RWPE2 (cell line): ENCODE measurements around the gene FAM174B.
A peak's percentile ranks its signal among the peaks of the same experiment; 100 is the strongest.
"Not testable (repeated sequence)": the region's sequence is repeated elsewhere in the genome, so short reads cannot be mapped to it uniquely, and the experiment has no call there.

ENCODE experiments used
- ATAC-seq: fragments of 200-7000 bp; cut with Tn5 transposase; 3 replicates; pipeline ENCODE4 v1.9.1; 2021; ENCODE audit warnings: low read depth
- DNase-seq: peaks from one replicate; pipeline ENCODE4 v3.0.0-alpha.2; 2020; ENCODE audit warnings: low spot score
- H3K27ac ChIP-seq: fragments of 450-650 bp; 2 replicates; pipeline ENCODE4 v1.5.1; 2017; ENCODE audit warnings: mild to moderate bottlenecking; ENCODE audit not compliant: poor library complexity, severe bottlenecking
- H3K27me3 ChIP-seq: fragments of 250-450 bp; sonication (Bioruptor Pico); 2 replicates; pipeline ENCODE4 v1.5.1; 2021; ENCODE audit warnings: mild to moderate bottlenecking, moderate library complexity; ENCODE audit not compliant: insufficient read depth, poor library complexity, severe bottlenecking
- H3K36me3 ChIP-seq: fragments of 250-450 bp; sonication (Bioruptor Pico); 2 replicates; pipeline ENCODE4 v1.5.1; 2020; ENCODE audit warnings: low read depth, mild to moderate bottlenecking, moderate library complexity
- H3K4me1 ChIP-seq: fragments of 250-450 bp; sonication (Bioruptor Pico); 2 replicates; pipeline ENCODE4 v1.5.1; 2021; ENCODE audit warnings: mild to moderate bottlenecking, moderate library complexity; ENCODE audit not compliant: insufficient read depth, poor library complexity, severe bottlenecking
- H3K4me3 ChIP-seq: fragments of 250-450 bp; sonication (Bioruptor Pico); 2 replicates; pipeline ENCODE4 v1.5.1; 2021; ENCODE audit warnings: mild to moderate bottlenecking, moderate library complexity; ENCODE audit not compliant: severe bottlenecking
- H3K9me3 ChIP-seq: fragments of 250-450 bp; sonication (Bioruptor Pico); 2 replicates; pipeline ENCODE4 v1.5.1; 2021; ENCODE audit warnings: mild to moderate bottlenecking, moderate library complexity; ENCODE audit not compliant: severe bottlenecking
- CTCF ChIP-seq: fragments of 450-650 bp; IDR thresholded peaks from one replicate; pipeline ENCODE4 v1.5.1; 2017; ENCODE audit warnings: mild to moderate bottlenecking, moderate library complexity; ENCODE audit not compliant: poor library complexity, severe bottlenecking

The FAM174B gene

DNA sequence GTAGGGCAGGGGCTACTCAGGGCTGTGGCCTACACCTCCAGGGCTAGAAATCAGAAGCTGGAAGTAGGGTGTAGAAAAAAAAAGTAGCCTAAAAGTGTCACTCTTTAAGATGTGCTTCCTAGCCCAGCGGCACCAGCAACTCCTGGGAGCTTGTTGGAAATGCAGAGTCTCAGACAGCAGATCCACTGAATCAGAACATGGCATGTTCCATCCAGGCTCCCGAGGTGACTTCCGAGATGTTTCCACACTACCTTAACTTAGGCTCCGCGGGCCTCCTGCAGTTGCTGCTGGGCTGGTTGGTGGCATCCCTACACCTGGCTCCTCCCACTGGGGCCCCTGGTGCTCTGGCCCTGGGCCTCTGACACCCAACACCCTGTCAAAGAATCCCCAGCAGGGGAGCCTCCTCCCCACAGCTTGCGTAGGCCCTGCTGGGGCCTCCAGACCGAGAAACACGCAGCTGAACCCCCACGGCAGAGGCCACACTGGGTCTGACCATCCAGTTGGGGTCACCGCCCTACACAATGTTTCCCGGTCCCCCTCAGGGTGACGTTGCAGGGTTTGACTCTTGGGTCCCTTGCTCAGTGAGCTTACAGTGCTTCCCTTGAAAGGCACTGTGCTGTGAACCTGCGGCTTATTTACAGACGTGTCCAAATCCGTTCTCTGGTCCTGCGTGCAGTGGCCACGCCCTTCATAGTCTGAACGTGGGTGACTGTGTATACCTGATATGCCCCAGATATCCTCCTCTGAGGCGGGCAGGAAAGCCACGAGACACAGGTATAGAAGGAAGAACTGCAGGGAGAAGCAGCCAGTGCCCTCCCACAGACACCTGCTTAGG, 46.5 kb downstream of the FAM174B start:
- Histone ChIP-seq H3K27me3 (no peaks in the 10 kb centered on the region), H3K27ac (no peak overlapping the region), H3K4me1 (no peaks in the 10 kb centered on the region), H3K4me3 (no peak overlapping the region), H3K36me3 (no peaks in the 10 kb centered on the region), H3K9me3 (no peaks in the 10 kb centered on the region)
- ATAC-seq = no peak
- no peak for TF ChIP-seq CTCF
- DNase-seq = peak; percentile 58

DNA sequence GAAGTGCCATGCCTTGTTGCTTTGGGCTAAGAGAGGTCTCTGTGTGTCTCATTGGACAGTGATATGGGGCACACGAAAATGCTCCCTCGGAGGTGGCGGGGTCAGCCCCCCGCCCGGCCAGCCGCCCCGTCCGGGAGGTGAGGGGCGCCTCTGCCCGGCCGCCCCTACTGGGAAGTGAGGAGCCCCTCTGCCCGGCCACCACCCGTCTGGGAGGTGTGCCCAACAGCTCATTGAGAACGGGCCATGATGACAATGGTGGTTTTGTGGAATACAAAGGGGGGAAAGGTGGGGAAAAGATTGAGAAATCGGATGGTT, 48.8 kb downstream of the FAM174B start:
- not testable (repeated sequence) for H3K4me3 ChIP-seq, DNase-seq, H3K27me3 ChIP-seq, H3K36me3 ChIP-seq, ATAC-seq, H3K27ac ChIP-seq, H3K9me3 ChIP-seq, H3K4me1 ChIP-seq

- no peak for TF ChIP-seq CTCF
- no peak overlapping the region for H3K4me3 ChIP-seq
- no peak overlapping the region for H3K27ac ChIP-seq
- no peaks in the 10 kb centered on the region for H3K36me3 ChIP-seq
- H3K9me3 ChIP-seq = no peaks in the 10 kb centered on the region
- peak; percentile 11 for DNase-seq
- H3K4me1 ChIP-seq = no peaks in the 10 kb centered on the region
- peaks cover 5% of the 10 kb centered on the region for H3K27me3 ChIP-seq
- ATAC-seq = no peak; the same call in 2 of the 3 replicates
These were observed 49.3 kb downstream of the FAM174B start for GRCh38 chr15:92606126-92606835.

DNA sequence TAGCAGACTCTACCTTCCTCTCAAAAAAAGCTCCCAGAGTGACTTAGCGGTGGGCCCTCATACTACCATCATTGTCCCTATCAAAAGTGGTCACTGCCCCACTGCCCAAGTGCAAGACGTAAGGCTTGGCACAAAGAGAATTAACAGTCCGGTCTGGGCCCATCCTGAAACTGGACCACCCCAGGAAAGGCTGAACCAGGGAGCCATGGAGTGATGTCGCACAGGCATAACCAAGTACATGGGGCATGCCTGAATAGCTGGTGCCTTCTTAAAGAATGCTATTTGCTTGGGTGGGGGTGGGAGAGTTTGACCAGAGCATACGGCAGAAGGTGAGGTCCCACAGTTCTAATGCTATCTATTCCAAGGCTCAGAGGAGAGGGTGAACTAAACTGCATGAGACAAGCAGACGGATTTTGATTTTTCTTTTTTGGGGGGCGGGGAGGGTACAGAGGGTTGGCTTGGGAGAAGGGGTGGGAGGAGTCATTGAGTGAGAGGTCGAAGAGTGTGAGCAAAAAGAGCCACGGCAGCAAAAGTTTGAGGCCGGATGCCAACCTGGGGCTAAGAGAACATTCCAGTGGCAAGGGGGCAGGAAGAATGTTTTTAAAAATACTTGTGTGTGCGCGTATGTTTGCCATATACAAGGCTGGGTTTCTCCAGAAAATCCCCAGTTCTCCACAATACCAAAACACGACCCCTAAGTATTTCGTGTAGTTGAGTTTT, 50.2 kb downstream of the FAM174B start:
- no peak overlapping the region for H3K4me3 ChIP-seq
- H3K36me3 ChIP-seq = no peaks in the 10 kb centered on the region
- no peak for TF ChIP-seq CTCF
- peaks cover 8% of the 10 kb centered on the region for H3K27me3 ChIP-seq
- H3K27ac ChIP-seq = no peak overlapping the region
- DNase-seq (no peak), ATAC-seq (no peak)
- H3K9me3 ChIP-seq = no peaks in the 10 kb centered on the region
- no peaks in the 10 kb centered on the region for H3K4me1 ChIP-seq

DNA sequence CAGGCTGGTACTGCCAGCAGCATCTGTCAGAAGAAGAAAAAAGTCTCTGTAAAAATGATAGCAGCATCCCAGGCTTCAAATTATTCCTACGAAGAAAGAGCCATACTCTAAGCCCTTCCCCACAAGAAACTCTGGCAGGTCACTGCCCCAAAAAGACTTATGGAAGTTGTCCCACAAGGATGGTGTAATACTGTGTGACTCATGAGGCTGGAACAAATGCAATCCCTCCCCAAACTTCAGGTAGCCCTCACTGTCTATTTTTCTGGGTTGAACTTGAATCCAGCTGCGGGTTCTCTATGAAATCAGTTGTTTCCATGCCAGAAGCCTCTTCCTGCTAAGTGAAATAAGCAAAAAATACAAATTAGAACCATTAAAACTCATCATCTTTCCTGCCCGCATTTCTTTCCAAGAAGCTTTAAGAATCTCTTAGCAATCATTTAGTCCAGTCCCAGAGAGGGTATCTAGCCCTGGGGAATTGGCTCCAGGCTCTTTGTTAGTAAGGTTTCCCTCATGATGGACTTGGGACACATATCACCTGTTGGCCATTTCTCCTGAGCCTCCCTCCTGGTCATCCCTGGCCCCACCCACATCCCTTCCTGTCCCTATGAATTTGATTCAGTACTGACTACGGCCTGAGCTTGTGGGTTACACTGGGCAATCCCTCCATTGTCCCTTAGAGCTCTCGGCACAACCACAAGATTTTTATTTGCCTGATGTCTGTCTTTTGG, 51.7 kb downstream of the FAM174B start:
- no peak for DNase-seq
- Histone ChIP-seq H3K27ac (no peak overlapping the region), H3K27me3 (peaks cover 10% of the 10 kb centered on the region), H3K4me1 (no peaks in the 10 kb centered on the region), H3K4me3 (no peak overlapping the region), H3K36me3 (no peaks in the 10 kb centered on the region), H3K9me3 (no peaks in the 10 kb centered on the region)
- 0 out of 3 replicates have a peak, but pooled peaks have one; percentile 31 for ATAC-seq
- no peak for TF ChIP-seq CTCF
